ENCODE data around the gene KRT40. TPM values are rescaled to one million over a fixed set of nuclear protein-coding genes. Genes with fewer than 3 reads are reported as not detected.

Gene KRT40
- total RNA-seq, 1 experiment from 2014 or later: not detected

- Histone ChIP-seq H2AFZ (ENCODE audit: low read length) (no peak overlapping the region), H3K9ac (ENCODE audit: low read length) (no peak overlapping the region), H3K4me1 (ENCODE audit: low read length) (no peaks in the 10 kb centered on the region; the same call in 1 of the 2 replicates), H3K36me3 (ENCODE audit: insufficient read depth, low read length) (no peaks in the 10 kb centered on the region), H3K9me2 (replicated peaks; ENCODE audit: insufficient read depth, low read length) (no peaks in the 10 kb centered on the region), H3K9me3 (ENCODE audit: low read length) (no peaks in the 10 kb centered on the region), H3K4me2 (ENCODE audit: low read depth, low read length, poor library complexity, severe bottlenecking) (no peak overlapping the region), H3K27me3 (ENCODE audit: low read length) (no peaks in the 10 kb centered on the region), H3K27ac (ENCODE audit: low read length) (no peak overlapping the region), H3K79me2 (ENCODE audit: low read length) (no peaks in the 10 kb centered on the region), H4K20me1 (ENCODE audit: insufficient read depth, low read depth, low read length) (no peaks in the 10 kb centered on the region), H3K4me3 (ENCODE audit: low read length) (no peak overlapping the region)
- no peak for DNase-seq
Observed at GRCh38 chr17:40953881-40954280, 30.2 kb downstream of the KRT40 start.

GRCh38 chr17:40952661-40953060 lies 31.5 kb downstream of the KRT40 start:
- H3K9me2 ChIP-seq (replicated peaks; ENCODE audit: insufficient read depth, low read length): no peaks in the 10 kb centered on the region
- H3K9me3 ChIP-seq (ENCODE audit: low read length): no peaks in the 10 kb centered on the region
- no peak overlapping the region for H3K27ac ChIP-seq (ENCODE audit: low read length)
- no peak overlapping the region for H3K4me3 ChIP-seq (ENCODE audit: low read length)
- H3K27me3 ChIP-seq (ENCODE audit: low read length): no peaks in the 10 kb centered on the region
- H3K9ac ChIP-seq (ENCODE audit: low read length): no peak overlapping the region
- H3K79me2 ChIP-seq (ENCODE audit: low read length): no peaks in the 10 kb centered on the region
- H3K4me1 ChIP-seq (ENCODE audit: low read length): no peaks in the 10 kb centered on the region; the same call in 1 of the 2 replicates
- DNase-seq: peak; percentile 46
- no peak overlapping the region for H3K4me2 ChIP-seq (ENCODE audit: low read depth, low read length, poor library complexity, severe bottlenecking)
- H4K20me1 ChIP-seq (ENCODE audit: insufficient read depth, low read depth, low read length): no peaks in the 10 kb centered on the region
- H2AFZ ChIP-seq (ENCODE audit: low read length): no peak overlapping the region
- H3K36me3 ChIP-seq (ENCODE audit: insufficient read depth, low read length): no peaks in the 10 kb centered on the region

- no peak overlapping the region for H2AFZ ChIP-seq (ENCODE audit: low read length)
- no peaks in the 10 kb centered on the region for H3K27me3 ChIP-seq (ENCODE audit: low read length)
- H3K27ac ChIP-seq (ENCODE audit: low read length): no peak overlapping the region
- no peaks in the 10 kb centered on the region; the same call in 1 of the 2 replicates for H3K4me1 ChIP-seq (ENCODE audit: low read length)
- no peak overlapping the region for H3K4me2 ChIP-seq (ENCODE audit: low read depth, low read length, poor library complexity, severe bottlenecking)
- H3K79me2 ChIP-seq (ENCODE audit: low read length): no peaks in the 10 kb centered on the region
- no peak for DNase-seq
- no peaks in the 10 kb centered on the region for H3K9me3 ChIP-seq (ENCODE audit: low read length)
- H4K20me1 ChIP-seq (ENCODE audit: insufficient read depth, low read depth, low read length): no peaks in the 10 kb centered on the region
- H3K9me2 ChIP-seq (replicated peaks; ENCODE audit: insufficient read depth, low read length): no peaks in the 10 kb centered on the region
- H3K4me3 ChIP-seq (ENCODE audit: low read length): no peak overlapping the region
- H3K9ac ChIP-seq (ENCODE audit: low read length): no peak overlapping the region
- no peaks in the 10 kb centered on the region for H3K36me3 ChIP-seq (ENCODE audit: insufficient read depth, low read length)
Observed at GRCh38 chr17:40952154-40952553, 32.0 kb downstream of the KRT40 start.

- H3K9ac ChIP-seq (ENCODE audit: low read length): no peak overlapping the region
- no peak overlapping the region for H3K4me3 ChIP-seq (ENCODE audit: low read length)
- no peak overlapping the region for H3K27ac ChIP-seq (ENCODE audit: low read length)
- no peaks in the 10 kb centered on the region for H3K9me3 ChIP-seq (ENCODE audit: low read length)
- DNase-seq: no peak
- no peaks in the 10 kb centered on the region for H3K27me3 ChIP-seq (ENCODE audit: low read length)
- no peak overlapping the region for H3K4me2 ChIP-seq (ENCODE audit: low read depth, low read length, poor library complexity, severe bottlenecking)
- H4K20me1 ChIP-seq (ENCODE audit: insufficient read depth, low read depth, low read length): no peaks in the 10 kb centered on the region
- H3K4me1 ChIP-seq (ENCODE audit: low read length): no peaks in the 10 kb centered on the region; the same call in 1 of the 2 replicates
- H2AFZ ChIP-seq (ENCODE audit: low read length): no peak overlapping the region
- no peaks in the 10 kb centered on the region for H3K9me2 ChIP-seq (replicated peaks; ENCODE audit: insufficient read depth, low read length)
- H3K36me3 ChIP-seq (ENCODE audit: insufficient read depth, low read length): no peaks in the 10 kb centered on the region
- no peaks in the 10 kb centered on the region for H3K79me2 ChIP-seq (ENCODE audit: low read length)
Observed at GRCh38 chr17:40951011-40951622, 33.0 kb downstream of the KRT40 start.

- DNase-seq: no peak
- Histone ChIP-seq H3K4me3 (ENCODE audit: low read length) (no peak overlapping the region), H3K36me3 (ENCODE audit: insufficient read depth, low read length) (no peaks in the 10 kb centered on the region), H2AFZ (ENCODE audit: low read length) (no peak overlapping the region), H3K79me2 (ENCODE audit: low read length) (no peaks in the 10 kb centered on the region), H4K20me1 (ENCODE audit: insufficient read depth, low read depth, low read length) (no peaks in the 10 kb centered on the region), H3K27me3 (ENCODE audit: low read length) (no peaks in the 10 kb centered on the region), H3K4me1 (ENCODE audit: low read length) (no peaks in the 10 kb centered on the region; the same call in 1 of the 2 replicates), H3K9me3 (ENCODE audit: low read length) (no peaks in the 10 kb centered on the region), H3K9ac (ENCODE audit: low read length) (no peak overlapping the region), H3K4me2 (ENCODE audit: low read depth, low read length, poor library complexity, severe bottlenecking) (no peak overlapping the region), H3K27ac (ENCODE audit: low read length) (no peak overlapping the region), H3K9me2 (replicated peaks; ENCODE audit: insufficient read depth, low read length) (no peaks in the 10 kb centered on the region)
Observed at GRCh38 chr17:40950176-40950575, 34.0 kb downstream of the KRT40 start.

- no peaks in the 10 kb centered on the region; the same call in 1 of the 2 replicates for H3K4me1 ChIP-seq (ENCODE audit: low read length)
- no peaks in the 10 kb centered on the region for H4K20me1 ChIP-seq (ENCODE audit: insufficient read depth, low read depth, low read length)
- no peaks in the 10 kb centered on the region for H3K27me3 ChIP-seq (ENCODE audit: low read length)
- no peak overlapping the region for H3K4me3 ChIP-seq (ENCODE audit: low read length)
- H3K36me3 ChIP-seq (ENCODE audit: insufficient read depth, low read length): no peaks in the 10 kb centered on the region
- no peak overlapping the region for H3K9ac ChIP-seq (ENCODE audit: low read length)
- no peak overlapping the region for H3K4me2 ChIP-seq (ENCODE audit: low read depth, low read length, poor library complexity, severe bottlenecking)
- H3K9me3 ChIP-seq (ENCODE audit: low read length): no peaks in the 10 kb centered on the region
- H3K27ac ChIP-seq (ENCODE audit: low read length): no peak overlapping the region
- no peaks in the 10 kb centered on the region for H3K79me2 ChIP-seq (ENCODE audit: low read length)
- H2AFZ ChIP-seq (ENCODE audit: low read length): no peak overlapping the region
- DNase-seq: no peak
- no peaks in the 10 kb centered on the region for H3K9me2 ChIP-seq (replicated peaks; ENCODE audit: insufficient read depth, low read length)
Observed at GRCh38 chr17:40949418-40949817, 34.7 kb downstream of the KRT40 start.

- Histone ChIP-seq H3K79me2 (ENCODE audit: low read length) (no peaks in the 10 kb centered on the region), H4K20me1 (ENCODE audit: insufficient read depth, low read depth, low read length) (no peaks in the 10 kb centered on the region), H3K4me3 (ENCODE audit: low read length) (no peak overlapping the region), H3K27me3 (ENCODE audit: low read length) (no peaks in the 10 kb centered on the region), H3K4me2 (ENCODE audit: low read depth, low read length, poor library complexity, severe bottlenecking) (no peak overlapping the region), H3K9me3 (ENCODE audit: low read length) (no peaks in the 10 kb centered on the region), H3K9ac (ENCODE audit: low read length) (no peak overlapping the region), H3K4me1 (ENCODE audit: low read length) (no peaks in the 10 kb centered on the region; the same call in 1 of the 2 replicates), H3K36me3 (ENCODE audit: insufficient read depth, low read length) (no peaks in the 10 kb centered on the region), H2AFZ (ENCODE audit: low read length) (no peak overlapping the region), H3K9me2 (replicated peaks; ENCODE audit: insufficient read depth, low read length) (no peaks in the 10 kb centered on the region), H3K27ac (ENCODE audit: low read length) (no peak overlapping the region)
- DNase-seq: no peak
Observed at GRCh38 chr17:40947929-40948328, 36.2 kb downstream of the KRT40 start.

- H3K9me3 ChIP-seq (ENCODE audit: low read length): no peaks in the 10 kb centered on the region
- no peak overlapping the region for H2AFZ ChIP-seq (ENCODE audit: low read length)
- no peaks in the 10 kb centered on the region for H3K79me2 ChIP-seq (ENCODE audit: low read length)
- H3K36me3 ChIP-seq (ENCODE audit: insufficient read depth, low read length): no peaks in the 10 kb centered on the region
- no peaks in the 10 kb centered on the region for H3K9me2 ChIP-seq (replicated peaks; ENCODE audit: insufficient read depth, low read length)
- H3K4me3 ChIP-seq (ENCODE audit: low read length): no peak overlapping the region
- H3K9ac ChIP-seq (ENCODE audit: low read length): no peak overlapping the region
- no peak overlapping the region for H3K27ac ChIP-seq (ENCODE audit: low read length)
- H3K4me1 ChIP-seq (ENCODE audit: low read length): no peaks in the 10 kb centered on the region
- DNase-seq: no peak
- no peaks in the 10 kb centered on the region for H3K27me3 ChIP-seq (ENCODE audit: low read length)
- no peak overlapping the region for H3K4me2 ChIP-seq (ENCODE audit: low read depth, low read length, poor library complexity, severe bottlenecking)
- H4K20me1 ChIP-seq (ENCODE audit: insufficient read depth, low read depth, low read length): no peaks in the 10 kb centered on the region
Observed at GRCh38 chr17:40945414-40945813, 38.7 kb downstream of the KRT40 start.

All from Karpas-422 (cell line).